ENCODE data around the gene CRTAC1.

CRTAC1 gene

GRCh38 chr10:98006266-98006665 lies 24.2 kb downstream of the CRTAC1 start:
- Histone ChIP-seq H3K27ac (replicated peaks) (no peak overlapping the region), H3K4me3 (replicated peaks; ENCODE audit: insufficient read depth, low read length) (no peak overlapping the region), H3K27me3 (ENCODE audit: insufficient read depth, poor library complexity, severe bottlenecking) (peaks cover 10% of the 10 kb centered on the region)
- no peak for DNase-seq (ENCODE audit: low read depth in 1 of 2, low spot score in 1 of 2)
- TF ChIP-seq SPI1 (IDR thresholded peaks at IDR 0.05; ENCODE audit: borderline replicate concordance, low read depth), result no peak
- TF ChIP-seq POLR2AphosphoS5 (IDR thresholded peaks at IDR 0.05; ENCODE audit: low read depth), result no peak

DNA sequence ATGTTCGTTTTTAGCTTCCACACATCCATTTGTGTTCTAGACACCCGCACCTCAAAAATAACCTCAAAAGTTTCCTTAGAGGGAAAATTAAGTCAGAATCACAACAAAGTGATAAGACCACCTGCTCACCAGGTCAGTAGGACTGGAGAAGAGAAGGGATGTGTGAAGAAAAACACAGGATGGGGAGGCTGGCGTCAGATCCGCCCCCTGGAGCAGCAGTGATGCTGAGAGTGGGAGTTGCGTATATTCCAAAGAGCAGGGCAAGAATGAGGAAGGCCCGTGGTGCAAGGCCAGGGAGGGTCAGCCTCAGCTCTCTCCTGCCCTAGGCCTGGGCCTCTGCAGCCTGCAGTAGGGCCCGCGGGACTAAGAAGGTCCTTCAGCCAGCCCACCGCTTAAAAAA lies 28.7 kb downstream of the CRTAC1 start:
- Histone ChIP-seq H3K27ac (replicated peaks) (no peak overlapping the region), H3K4me3 (replicated peaks; ENCODE audit: insufficient read depth, low read length) (no peak overlapping the region), H3K27me3 (ENCODE audit: insufficient read depth, poor library complexity, severe bottlenecking) (peaks cover 4% of the 10 kb centered on the region)
- TF ChIP-seq CTCF (IDR thresholded peaks at IDR 0.05; ENCODE audit: insufficient read depth, low read length), result no peak
- no peak for TF ChIP-seq GABPA (IDR thresholded peaks at IDR 0.05; ENCODE audit: low read depth)
- TF ChIP-seq SPI1 (IDR thresholded peaks at IDR 0.05; ENCODE audit: borderline replicate concordance, low read depth), result no peak
- no peak for TF ChIP-seq POLR2AphosphoS5 (IDR thresholded peaks at IDR 0.05; ENCODE audit: low read depth)
- TF ChIP-seq, protein P1, sequence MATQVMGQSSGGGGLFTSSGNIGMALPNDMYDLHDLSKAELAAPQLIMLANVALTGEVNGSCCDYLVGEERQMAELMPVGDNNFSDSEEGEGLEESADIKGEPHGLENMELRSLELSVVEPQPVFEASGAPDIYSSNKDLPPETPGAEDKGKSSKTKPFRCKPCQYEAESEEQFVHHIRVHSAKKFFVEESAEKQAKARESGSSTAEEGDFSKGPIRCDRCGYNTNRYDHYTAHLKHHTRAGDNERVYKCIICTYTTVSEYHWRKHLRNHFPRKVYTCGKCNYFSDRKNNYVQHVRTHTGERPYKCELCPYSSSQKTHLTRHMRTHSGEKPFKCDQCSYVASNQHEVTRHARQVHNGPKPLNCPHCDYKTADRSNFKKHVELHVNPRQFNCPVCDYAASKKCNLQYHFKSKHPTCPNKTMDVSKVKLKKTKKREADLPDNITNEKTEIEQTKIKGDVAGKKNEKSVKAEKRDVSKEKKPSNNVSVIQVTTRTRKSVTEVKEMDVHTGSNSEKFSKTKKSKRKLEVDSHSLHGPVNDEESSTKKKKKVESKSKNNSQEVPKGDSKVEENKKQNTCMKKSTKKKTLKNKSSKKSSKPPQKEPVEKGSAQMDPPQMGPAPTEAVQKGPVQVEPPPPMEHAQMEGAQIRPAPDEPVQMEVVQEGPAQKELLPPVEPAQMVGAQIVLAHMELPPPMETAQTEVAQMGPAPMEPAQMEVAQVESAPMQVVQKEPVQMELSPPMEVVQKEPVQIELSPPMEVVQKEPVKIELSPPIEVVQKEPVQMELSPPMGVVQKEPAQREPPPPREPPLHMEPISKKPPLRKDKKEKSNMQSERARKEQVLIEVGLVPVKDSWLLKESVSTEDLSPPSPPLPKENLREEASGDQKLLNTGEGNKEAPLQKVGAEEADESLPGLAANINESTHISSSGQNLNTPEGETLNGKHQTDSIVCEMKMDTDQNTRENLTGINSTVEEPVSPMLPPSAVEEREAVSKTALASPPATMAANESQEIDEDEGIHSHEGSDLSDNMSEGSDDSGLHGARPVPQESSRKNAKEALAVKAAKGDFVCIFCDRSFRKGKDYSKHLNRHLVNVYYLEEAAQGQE (IDR thresholded peaks at IDR 0.05; ENCODE audit: insufficient replicate concordance, low read depth), result no peak
- DNase-seq (ENCODE audit: low read depth in 1 of 2, low spot score in 1 of 2), result no peak

- Histone ChIP-seq H3K4me3 (replicated peaks; ENCODE audit: insufficient read depth, low read length) (no peak overlapping the region), H3K27ac (replicated peaks) (no peak overlapping the region), H3K27me3 (ENCODE audit: insufficient read depth, poor library complexity, severe bottlenecking) (no peaks in the 10 kb centered on the region)
- TF ChIP-seq CTCF (IDR thresholded peaks at IDR 0.05; ENCODE audit: insufficient read depth, low read length) (no peak), POLR2AphosphoS5 (IDR thresholded peaks at IDR 0.05; ENCODE audit: low read depth) (no peak), GABPA (IDR thresholded peaks at IDR 0.05; ENCODE audit: low read depth) (no peak), SPI1 (IDR thresholded peaks at IDR 0.05; ENCODE audit: borderline replicate concordance, low read depth) (no peak)
- TF ChIP-seq, protein P1 (IDR thresholded peaks at IDR 0.05; ENCODE audit: insufficient replicate concordance, low read depth), result no peak
- DNase-seq (ENCODE audit: low read depth in 1 of 2, low spot score in 1 of 2), result no peak
Measured at GRCh38 chr10:98000346-98000745, 30.1 kb downstream of the CRTAC1 start.

- no peak for DNase-seq (ENCODE audit: low read depth in 1 of 2, low spot score in 1 of 2)
- Histone ChIP-seq H3K27me3 (ENCODE audit: insufficient read depth, poor library complexity, severe bottlenecking) (no peaks in the 10 kb centered on the region), H3K27ac (replicated peaks) (no peak overlapping the region), H3K4me3 (replicated peaks; ENCODE audit: insufficient read depth, low read length) (no peak overlapping the region)
- TF ChIP-seq, protein P1 (IDR thresholded peaks at IDR 0.05; ENCODE audit: insufficient replicate concordance, low read depth), result no peak
- no peak for TF ChIP-seq POLR2AphosphoS5 (IDR thresholded peaks at IDR 0.05; ENCODE audit: low read depth)
- TF ChIP-seq CTCF (IDR thresholded peaks at IDR 0.05; ENCODE audit: insufficient read depth, low read length), result no peak
- no peak for TF ChIP-seq SPI1 (IDR thresholded peaks at IDR 0.05; ENCODE audit: borderline replicate concordance, low read depth)
- no peak for TF ChIP-seq GABPA (IDR thresholded peaks at IDR 0.05; ENCODE audit: low read depth)
Measured at GRCh38 chr10:97999923-98000248, 30.5 kb downstream of the CRTAC1 start.

Data from HL-60 (cell line).